Globus pallidus (tissue), 1 donor: ENCODE results near the gene CCDC92B.
"Not testable (repeated sequence)": the region's sequence is repeated elsewhere in the genome, so short reads cannot be mapped to it uniquely, and the experiment has no call there.

Source experiments
- DNase-seq: peaks from one replicate; pipeline ENCODE4 v3.0.0-alpha.2; 2015; ENCODE audit warnings: low spot score

CCDC92B gene

DNA sequence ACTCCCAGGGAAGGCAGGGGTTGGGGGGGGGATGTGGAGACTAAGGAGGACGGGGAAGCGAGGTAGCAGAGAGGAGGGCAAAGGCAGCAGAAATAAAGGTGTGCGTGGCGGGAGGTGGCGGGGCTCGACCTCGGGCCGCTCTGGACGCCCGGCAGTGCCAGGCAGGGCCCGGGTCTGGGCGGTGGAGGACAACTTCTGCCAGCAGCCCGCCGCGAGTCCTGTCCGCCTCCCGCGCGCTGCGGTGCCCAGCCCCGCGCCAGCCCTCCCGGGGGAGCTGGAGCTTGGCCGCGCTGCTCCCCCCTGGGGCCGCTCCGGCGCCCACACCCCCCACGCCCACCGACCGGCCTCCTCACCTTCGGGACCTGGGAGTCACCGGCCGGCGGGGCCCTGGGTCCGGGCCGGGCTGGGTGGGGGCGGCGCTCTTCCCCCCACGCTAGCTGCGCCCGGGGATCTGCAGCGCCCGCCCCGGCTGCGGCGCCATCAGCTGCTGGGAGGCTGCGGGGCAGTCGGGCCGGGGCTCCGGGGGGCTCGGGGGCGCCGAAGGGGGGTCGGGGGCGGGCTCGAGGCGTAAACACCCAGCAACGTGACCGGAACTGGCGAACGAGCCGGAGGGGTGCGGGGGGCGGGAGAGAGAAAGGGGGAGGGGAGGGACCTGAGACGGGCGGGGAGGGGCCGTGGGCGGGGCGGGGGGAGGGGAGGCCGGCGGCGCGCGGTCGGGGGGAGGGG, at the start of gene CCDC92B:
TSS of gene CCDC92B (minus strand) at position 595 of the 726 bp plus-strand sequence. CDS start 14,507 bp downstream, outside the sequence.
- DNase-seq, result no peak

DNA sequence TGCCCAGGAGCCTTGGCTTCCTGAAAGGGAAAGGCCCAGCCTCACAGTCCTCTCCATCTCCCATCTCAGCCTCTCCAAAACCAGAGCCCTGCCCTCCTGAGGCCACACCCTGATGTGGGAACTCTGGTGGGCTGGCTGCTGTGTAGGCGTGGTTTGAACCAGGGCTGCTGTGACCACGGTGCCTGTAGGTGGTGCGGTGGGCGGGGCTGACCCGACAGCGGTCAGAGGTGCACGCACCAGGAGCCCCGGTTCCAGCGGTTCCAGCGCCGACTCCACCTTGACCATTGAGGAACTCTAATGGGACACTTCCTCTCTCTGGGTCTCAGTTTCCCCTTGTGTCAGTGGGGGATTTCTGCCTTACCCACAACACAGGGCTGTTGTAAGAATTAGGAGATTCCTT, 49.2 kb upstream of the CCDC92B start:
- DNase-seq, result no peak

DNA sequence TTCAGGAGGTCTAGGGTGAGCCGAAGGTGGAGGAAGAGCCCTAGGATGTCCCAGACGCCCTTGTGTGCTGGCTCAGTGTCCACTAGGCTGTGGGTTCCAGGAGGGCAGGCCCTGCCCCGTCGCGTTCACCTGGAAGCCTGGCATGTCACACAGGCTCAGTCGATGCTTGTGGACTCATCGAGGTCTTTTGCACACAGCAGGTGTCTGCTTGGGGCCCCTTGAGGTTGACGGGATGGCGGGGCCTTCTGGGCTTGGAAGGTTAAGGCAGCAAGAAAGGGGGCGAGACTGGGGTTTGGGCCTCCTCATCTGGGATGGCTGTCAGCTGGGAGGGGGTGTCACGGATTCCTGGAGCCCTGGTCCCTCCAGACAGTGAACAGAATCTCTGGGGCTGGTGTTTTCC, 48.7 kb upstream of the CCDC92B start:
- DNase-seq, result no peak

DNA sequence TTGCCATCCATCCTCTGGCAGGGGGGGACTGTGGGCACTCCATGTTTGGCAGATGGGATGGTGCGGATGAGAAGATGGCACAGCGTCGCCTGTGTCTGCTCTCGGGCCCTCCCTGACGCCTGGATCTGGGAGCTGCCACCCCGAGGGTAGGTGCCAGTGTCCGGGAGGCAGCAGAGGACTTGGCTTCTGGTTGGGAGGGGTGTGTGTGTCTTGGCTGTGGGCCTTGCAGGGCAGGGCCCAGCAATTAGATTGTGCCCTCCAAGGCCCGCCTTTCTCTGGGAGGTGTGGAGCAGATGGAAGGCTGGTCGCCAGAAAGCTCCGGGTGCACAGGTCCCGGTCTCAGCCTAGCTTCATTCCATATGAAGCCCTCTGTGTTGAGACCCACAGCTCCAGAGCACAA, 48.2 kb upstream of the CCDC92B start:
- DNase-seq, result no peak

DNA sequence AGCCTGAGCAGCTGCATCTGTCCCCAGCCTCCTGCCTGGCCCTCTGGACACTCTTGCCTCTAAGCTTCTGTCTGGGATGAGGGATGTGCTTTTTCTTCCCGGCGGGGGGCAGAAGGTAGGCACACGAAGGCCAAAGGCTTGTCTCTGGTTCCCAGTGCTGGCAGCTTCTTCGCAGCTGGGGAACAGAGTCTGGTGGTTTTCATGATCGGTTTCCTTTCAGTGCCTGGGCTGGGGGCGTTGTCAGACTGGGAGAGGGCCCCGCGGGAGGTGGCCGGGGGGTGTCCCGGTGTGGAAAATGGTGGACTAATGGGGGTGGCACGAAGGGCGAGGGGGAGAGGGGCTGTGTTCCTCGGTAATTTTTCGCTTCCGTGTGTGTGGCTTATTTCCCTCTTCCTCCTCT, 47.8 kb upstream of the CCDC92B start:
- no peak for DNase-seq

DNA sequence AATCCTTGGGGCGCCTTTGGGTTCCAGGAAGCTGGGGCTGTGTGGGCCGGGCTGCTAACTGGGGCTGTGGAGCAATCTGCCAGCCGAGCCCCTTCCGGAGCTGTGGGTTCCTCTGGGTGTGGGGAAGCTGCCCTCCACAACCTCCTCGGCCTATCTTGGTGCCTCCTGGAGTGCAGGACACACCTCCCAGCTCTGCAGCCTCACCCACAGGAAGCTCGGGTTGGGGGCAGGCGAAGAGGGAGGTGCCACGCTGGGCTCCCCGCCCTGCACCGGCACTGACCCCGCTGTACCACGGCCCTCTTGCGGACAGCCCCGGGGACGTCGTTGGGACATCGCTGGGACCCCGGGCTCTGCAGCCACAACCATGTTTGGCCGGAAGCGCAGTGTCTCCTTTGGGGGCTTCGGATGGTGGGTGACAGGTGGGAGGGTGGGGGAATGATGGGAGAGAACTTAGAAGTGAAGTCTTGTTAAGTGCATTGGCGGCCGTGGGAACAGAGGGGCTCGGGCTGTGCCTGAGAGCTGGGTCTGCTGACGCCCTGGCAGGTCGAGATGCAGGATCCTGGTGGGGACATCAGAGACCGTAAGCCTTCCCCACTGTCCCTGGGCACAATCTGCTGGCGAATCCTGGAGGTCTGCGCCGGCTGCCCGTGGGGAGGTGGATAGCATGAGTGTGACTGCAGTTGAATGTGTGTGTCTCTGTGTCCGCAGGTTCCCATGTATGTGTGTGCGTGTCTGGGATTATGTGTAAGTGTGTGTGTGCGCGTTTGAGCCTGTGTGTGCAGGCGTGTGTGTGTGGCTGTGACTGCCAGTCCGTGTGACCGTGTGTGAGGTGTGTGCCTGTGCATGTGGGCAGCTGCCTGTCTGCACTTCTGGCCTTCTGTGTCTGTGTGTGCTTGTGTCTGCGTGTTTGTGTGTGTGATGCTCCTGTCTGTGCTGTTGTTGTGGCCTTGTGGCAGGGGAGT, 47.0 kb upstream of the CCDC92B start, which contains the start of gene RAP1GAP2:
TSS of gene RAP1GAP2 (plus strand) at position 275 of the 962 bp plus-strand sequence. CDS start at position 365, 90 bp downstream.
- DNase-seq, result peak; percentile 56

DNA sequence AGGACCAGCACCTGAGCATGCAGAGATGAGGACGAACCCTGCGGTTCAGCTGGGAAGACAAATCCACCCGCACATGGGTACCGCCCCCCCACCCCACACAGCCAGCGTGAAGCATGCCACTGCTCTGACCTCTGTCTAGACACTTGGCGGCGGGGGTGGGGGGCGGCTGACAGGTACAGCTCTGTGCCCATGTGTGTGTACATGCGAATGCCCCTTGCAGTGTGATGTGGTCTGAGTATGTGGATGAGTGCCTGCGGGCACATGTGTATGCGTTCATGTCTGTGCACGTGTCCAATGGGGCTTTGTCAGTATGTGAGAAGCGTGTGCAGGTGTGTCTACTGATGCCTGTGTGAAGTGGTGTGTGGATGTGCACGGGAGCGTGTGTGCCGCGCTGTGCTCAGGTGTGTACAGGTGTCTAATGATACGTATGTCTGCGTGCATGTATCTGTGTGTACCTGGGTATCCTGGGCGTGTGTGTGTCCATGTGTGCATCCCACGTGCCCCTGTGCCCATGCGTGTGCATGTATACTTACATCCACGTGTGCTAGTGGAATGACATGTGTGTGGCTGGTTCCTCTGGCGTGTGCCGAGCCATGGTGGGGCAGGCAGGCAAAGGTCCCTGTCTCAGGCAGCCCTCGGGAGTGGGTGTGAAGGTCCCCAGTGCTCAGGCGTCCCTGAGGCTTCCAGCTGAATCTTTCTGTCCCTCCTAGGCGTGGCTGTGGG, 46.1 kb upstream of the CCDC92B start:
- no peak for DNase-seq

DNA sequence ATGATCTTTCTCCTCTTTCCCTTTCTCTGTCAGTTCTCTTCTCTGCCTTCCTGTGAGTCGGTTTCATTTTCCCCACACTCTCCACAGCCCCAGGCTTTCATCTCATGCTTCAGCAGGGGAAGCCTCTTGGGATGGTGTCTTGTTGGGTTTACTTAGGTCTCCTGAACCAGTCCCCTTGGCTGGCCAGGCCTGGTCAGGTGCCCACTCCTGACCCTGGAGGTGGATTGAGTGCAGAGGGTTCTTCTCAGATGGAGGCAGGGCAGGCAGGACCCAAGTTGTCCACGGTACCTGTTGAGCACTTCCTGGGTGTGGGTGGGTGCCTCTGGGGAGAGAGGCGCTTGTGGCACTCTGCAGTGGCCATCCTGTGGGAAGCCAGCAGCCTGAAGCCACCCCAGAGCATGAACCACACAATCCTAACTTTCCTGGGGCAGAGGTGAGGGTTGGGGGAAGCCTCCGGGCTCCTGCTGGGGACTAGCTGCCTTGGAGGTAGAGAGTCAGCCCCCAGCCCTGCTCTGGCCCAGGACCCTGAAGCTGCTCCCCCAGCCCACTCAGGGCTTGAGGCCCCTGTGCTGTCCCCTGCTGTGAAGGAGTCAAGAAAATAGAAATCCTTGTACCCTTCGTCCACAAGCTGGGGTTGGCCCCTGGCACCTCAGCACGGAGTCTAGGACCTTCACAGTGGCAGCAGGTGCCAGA, 44.8 kb upstream of the CCDC92B start:
- DNase-seq, result no peak

DNA sequence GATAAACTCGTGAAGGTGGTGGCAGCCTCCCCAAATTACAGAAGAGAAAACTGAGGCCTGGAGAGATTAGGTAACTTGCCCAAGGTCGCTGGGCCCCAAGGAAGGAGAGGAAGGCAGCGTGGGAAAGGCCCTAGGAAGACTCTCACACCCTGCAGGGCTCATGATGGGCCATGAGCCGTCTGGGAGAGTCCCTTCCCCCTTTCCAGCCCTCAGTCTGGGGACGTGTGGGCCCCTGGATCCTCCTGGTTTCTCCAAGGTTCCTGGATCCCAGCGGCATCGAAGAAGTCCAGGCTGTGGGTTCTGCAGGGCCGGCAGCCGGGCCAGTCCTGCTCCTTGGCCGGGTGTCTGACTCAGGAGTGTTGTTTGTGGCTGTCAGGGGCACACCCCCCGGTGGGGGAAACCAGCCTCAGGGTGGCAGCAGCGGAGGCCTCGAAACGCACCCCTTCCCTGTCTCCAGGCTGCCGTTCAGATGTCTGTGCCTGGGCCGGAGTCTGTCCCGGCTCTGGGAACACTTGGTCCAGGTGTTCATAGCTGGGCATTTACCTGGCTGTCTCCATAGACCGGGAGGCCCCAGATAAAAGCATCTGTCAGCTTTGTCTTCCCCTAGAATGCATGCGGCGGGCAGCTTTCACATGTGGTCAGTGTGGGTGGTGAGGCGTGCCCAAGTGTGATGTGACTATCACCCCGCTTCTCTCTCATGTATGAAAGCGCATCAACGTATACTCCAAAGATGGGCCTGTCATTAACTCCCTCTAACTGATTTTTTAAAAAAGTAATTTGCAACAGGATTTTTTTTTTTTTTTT, 43.1 kb upstream of the CCDC92B start:
- DNase-seq, result no peak

DNA sequence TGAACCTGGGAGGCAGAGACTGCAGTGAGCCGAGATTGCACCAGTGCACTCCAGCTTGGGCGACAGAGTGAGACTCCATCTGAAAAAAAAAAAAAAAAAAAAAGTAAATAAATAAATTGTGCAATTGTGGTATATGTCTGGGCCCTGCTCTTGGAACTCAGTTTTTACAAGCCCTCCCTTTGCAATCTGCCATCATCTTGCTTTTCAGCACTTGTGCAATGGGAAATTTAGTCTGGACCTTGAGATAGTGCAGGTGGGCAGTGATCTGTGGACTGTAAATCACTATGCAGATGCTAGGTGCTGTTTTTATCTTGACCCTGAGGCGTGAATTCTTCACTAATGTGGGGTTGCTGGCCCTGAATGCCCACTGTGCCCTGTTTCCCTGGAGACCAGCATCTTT, 40.2 kb upstream of the CCDC92B start:
- DNase-seq, result no peak

DNA sequence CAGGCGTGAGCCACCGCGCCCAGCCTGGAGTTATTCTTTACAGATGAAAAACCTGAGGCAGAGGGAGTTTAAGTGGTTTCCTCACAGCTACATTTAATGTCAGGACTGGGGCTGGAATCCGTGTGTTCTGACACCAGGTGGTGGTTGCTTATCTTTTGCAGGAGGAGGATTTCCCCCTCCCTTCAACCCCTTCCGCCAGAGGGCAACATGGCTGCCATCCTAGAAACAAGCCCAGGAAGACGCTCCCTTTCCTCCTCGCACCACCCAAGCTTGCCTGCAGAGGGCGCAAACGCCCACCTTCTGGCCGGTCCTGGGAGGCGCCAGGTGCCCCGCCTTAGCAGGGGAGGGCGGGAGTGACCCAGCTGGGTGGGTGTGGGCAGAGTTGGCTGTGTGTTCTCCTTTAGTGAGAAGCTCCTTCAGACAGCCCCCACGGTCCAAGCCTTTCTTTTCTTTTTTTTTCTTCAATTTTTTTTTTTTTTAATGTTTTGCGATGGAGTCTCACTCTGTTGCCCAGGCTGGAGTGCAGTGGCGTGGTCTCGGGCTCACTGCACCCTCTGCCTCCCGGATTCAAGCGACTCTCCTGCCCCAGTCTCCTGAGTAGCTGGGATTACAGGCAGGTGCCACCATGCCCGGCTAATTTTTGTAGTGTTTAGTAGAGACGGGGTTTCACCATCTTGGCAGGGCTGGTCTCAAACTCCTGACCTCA, 36.9 kb upstream of the CCDC92B start:
- DNase-seq, result peak; percentile 55

DNA sequence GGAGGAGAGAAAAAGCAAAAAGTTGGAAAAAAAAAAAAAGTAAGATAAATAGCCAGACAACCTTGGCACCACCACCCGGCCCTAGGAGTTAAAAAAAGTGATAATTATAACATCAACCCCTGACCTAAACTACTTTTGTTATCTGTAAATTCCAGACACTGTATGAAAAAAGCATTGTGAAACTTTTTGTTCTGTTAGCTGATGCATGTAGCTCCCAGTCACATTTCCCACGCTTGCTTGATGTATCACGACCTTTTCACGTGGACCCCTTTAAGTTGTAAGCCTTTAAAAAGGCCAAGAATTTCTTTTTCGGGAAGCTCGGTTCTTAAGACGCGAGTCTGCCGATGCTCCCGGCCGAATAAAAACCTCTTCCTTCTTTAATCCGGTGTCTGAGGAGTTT, 35.9 kb upstream of the CCDC92B start:
- not testable (repeated sequence) for DNase-seq

DNA sequence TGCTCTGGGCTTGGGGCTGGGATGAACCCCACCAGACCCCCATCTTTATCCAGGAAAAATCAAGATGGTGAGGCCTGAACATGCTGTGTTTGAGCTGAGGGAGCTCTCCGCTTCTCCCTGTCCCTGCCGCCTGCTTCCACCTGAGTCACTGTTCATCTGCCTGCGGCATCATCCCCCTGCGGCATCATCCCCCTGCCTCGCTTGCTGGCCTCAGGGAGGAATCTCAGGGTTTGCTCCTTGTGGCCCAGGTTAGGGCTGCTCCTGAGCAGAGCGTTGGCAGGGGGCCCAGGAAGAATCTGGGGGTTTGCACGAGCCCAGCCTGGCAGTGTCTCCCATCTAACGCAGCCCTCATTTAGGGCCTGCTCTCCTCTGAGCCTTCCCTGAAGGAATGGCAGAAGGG, 35.4 kb upstream of the CCDC92B start:
- no peak for DNase-seq

DNA sequence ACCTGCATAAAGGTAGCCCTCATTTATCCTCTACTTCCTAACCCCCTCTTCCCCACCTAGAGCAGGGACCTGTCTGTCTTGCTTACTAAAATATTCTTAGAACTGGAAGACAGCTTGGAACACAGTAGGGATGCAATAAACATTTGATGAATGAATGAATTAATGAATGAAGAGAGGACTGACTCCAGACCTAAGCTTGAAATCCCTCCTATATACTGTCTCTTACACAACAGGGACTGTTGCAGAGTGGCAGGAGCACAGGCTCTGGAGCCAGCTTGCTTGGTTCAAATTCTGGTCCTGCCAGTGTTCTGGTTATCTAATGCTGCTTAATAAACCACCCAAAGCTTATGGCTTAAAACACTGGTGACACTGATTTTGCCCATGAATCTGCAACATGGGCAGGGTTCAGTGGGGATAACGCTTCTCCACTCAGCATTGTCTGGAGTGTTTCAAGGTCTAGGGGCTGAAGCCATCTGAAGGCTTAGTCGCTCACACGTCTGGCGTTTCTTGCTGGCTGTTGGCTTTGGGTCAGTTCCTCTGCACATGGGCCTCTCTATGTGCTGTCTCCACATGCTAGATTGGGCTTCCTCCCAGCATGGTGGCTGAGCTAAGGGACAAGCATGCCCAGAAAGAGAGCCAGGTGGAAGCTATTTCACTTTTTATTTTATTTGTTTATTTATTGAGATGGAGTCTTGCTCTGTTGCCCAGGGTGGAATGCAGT, 34.0 kb upstream of the CCDC92B start:
- DNase-seq, result no peak

DNA sequence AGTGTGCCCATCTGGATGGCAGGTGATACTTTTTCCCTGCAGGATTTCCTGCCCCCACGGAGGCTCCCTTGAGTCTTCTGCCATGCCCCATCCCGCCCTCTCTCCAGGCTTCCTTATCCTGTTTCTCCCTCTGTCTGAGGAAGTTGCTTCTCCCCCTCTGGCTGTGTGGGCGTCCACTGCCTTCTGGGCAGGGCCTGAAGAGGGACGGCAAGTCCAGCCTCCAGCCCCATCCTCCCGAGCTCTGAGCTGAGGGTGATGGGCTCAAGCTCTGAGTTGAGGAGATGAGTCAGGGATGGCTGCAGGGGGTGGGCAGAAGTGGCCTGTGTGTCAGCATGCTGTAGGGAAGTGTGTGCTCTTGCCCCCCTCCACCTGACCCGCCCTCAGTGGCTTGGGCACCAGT, 32.6 kb upstream of the CCDC92B start:
- DNase-seq, result no peak

DNA sequence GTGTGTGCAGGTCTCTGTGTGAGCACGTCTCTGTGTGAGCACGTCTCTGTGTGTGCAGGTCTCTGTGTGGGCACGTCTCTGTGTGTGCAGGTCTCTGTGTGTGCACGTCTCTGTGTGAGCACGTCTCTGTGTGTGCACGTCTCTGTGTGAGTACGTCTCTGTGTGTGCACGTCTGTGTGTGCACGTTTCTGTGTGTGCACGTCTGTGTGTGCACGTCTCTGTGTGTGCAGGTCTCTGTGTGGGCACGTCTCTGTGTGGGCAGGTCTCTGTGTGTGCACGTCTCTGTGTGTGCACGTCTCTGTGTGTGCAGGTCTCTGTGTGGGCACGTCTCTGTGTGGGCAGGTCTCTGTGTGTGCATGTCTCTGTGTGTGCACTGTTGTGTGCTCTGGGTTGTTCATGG, 32.1 kb upstream of the CCDC92B start:
- not testable (repeated sequence) for DNase-seq

DNA sequence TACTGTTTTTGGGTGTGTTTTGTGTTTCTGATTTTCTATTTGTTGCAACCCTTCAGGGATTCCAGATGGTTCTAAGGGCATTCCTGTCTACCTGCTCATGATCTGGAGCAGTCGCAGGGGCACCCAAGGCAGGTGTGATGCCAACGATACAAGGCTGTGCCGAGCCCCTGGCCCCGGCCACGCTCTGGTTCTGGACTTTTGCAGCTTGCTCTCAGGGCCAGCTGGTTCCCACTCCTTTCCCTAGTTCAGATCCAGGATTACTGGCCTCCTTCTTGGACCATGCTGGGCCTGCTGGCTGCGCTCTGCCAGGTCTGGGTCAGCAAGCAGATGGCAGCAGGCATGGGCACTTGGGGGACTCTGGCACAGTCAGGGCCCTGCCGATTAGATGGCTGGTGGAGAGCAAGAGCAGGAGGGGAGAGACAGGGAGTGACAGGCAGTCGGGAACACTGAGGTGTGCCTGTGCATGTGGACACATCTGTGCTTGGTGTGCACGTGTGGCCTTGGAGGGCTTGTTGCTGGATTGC, 31.5 kb upstream of the CCDC92B start:
- no peak for DNase-seq

DNA sequence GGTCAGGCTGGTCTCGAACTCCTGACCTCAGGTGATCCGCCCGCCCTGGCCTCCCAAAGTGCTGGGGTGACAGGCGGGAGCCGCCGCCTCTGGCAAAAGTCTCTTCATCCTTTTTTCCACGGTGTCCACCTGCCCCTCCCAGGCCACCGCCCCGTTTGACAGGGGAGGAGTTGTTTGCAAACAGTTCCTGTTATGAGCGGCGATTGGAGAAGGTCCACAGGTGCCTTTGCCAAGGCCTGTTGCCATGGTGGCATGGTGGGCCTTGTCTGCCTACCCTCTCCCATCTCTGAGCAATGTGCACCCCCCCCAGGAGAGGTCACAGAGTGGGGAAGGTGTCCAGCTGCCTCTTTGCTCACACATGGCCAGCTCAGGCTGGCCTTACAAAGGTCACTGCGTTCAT, 30.8 kb upstream of the CCDC92B start:
- no peak for DNase-seq

DNA sequence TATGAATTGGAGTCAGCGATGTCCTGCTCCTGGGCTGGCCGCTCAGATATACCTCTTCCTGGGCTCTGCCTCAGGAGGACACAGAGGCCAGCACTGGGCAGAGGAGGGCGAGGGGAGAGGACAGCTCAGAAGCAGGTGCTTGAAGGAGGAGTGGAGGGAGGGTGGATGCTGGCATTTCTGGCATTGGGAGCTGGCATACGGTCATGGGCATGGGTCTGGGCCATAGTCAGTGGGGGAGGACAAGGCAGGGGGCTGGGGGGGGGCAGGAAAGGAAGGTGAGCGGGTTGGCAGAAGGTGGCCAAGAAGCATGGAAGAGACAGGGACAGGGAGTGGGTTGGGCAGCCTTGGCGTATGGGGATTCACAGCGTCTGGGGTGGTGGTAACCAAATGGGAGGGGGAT, 30.1 kb upstream of the CCDC92B start:
- no peak for DNase-seq
